ENCODE measurements around the gene ASPRV1. TPM values are rescaled to one million over a fixed set of nuclear protein-coding genes. Genes with fewer than 3 reads are reported as not detected.

ASPRV1 gene
- total RNA-seq, 1 experiment from 2014 or later, result 1.3 TPM

DNA sequence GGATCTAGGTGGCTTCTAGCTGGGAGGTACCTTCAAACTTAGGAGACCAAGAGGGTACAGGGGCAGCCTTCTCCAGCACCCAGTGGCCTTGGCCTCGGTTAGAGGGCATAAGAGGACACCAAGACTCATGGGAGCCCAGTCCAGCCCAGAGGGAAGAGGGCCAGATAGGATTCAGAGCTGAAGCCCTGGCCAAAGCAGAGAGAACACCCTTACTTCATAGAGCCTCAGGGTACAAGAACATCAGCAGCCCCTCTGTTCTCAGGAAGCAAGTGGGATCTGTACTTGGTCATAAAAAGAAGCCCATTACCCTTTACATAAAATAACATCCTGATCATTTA lies 45.0 kb upstream of the ASPRV1 start (continued):
- TF ChIP-seq, protein P1, sequence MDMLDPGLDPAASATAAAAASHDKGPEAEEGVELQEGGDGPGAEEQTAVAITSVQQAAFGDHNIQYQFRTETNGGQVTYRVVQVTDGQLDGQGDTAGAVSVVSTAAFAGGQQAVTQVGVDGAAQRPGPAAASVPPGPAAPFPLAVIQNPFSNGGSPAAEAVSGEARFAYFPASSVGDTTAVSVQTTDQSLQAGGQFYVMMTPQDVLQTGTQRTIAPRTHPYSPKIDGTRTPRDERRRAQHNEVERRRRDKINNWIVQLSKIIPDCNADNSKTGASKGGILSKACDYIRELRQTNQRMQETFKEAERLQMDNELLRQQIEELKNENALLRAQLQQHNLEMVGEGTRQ (CRISPR knock-in tag; IDR thresholded peaks at IDR 0.05), result no peak
- TF ChIP-seq ZNF138 (CRISPR knock-in tag; conservative IDR thresholded peaks at IDR 0.05) (no peak), ZMAT4 (CRISPR knock-in tag; IDR thresholded peaks at IDR 0.05) (no peak), ERG (CRISPR knock-in tag; IDR thresholded peaks at IDR 0.05) (no peak), ZBTB43 (CRISPR knock-in tag; IDR thresholded peaks at IDR 0.05) (no peak)

- POLR2A ChIA-PET, result interaction anchor here (0.5 kb wide), 1 partner anchor 79 kb away, joined by 3 read pairs; no protein-coding TSS in a partner anchor
- H3K9me3 Mint-ChIP-seq, result no peaks in the 10 kb centered on the region
Measured at GRCh38 chr2:70005752-70006446, 44.5 kb upstream of the ASPRV1 start.

More at GRCh38 chr2:70005752-70006446, 44.5 kb upstream of the ASPRV1 start:
- H3K27ac Mint-ChIP-seq, result no peak overlapping the region; the same call in 1 of the 2 replicates
- H3K4me1 Mint-ChIP-seq, result peaks cover 23% of the 10 kb centered on the region
- no peaks in the 10 kb centered on the region for H3K27me3 Mint-ChIP-seq (ENCODE audit: low read depth)
- no peaks in the 10 kb centered on the region for H3K36me3 Mint-ChIP-seq
- DNase-seq (ENCODE audit: low spot score) (peak; percentile 32), ATAC-seq (peak; percentile 79)
- CTCF ChIA-PET, result interaction anchor here (0.6 to 1.6 kb wide), 6 partner anchors 32 to 124 kb away, joined by 3 to 7 read pairs (median 4); no protein-coding TSS in a partner anchor
- no peak for TF ChIP-seq TEAD4 (CRISPR knock-in tag; IDR thresholded peaks at IDR 0.05)
- TF ChIP-seq TP53 (CRISPR knock-in tag; IDR thresholded peaks at IDR 0.05), result no peak
- TF ChIP-seq CREM (CRISPR knock-in tag; IDR thresholded peaks at IDR 0.05), result no peak
- TF ChIP-seq, protein P2, sequence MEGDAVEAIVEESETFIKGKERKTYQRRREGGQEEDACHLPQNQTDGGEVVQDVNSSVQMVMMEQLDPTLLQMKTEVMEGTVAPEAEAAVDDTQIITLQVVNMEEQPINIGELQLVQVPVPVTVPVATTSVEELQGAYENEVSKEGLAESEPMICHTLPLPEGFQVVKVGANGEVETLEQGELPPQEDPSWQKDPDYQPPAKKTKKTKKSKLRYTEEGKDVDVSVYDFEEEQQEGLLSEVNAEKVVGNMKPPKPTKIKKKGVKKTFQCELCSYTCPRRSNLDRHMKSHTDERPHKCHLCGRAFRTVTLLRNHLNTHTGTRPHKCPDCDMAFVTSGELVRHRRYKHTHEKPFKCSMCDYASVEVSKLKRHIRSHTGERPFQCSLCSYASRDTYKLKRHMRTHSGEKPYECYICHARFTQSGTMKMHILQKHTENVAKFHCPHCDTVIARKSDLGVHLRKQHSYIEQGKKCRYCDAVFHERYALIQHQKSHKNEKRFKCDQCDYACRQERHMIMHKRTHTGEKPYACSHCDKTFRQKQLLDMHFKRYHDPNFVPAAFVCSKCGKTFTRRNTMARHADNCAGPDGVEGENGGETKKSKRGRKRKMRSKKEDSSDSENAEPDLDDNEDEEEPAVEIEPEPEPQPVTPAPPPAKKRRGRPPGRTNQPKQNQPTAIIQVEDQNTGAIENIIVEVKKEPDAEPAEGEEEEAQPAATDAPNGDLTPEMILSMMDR (IDR thresholded peaks at IDR 0.05), result no peak
- TF ChIP-seq ETV6 (CRISPR knock-in tag; IDR thresholded peaks at IDR 0.05), result no peak
- TF ChIP-seq OVOL2 (CRISPR knock-in tag; IDR thresholded peaks at IDR 0.05; ENCODE audit: borderline replicate concordance), result no peak
- TF ChIP-seq GTF2I (CRISPR knock-in tag; conservative IDR thresholded peaks at IDR 0.05), result no peak
- no peak for TF ChIP-seq NFYB (CRISPR knock-in tag; conservative IDR thresholded peaks at IDR 0.05; ENCODE audit: low read depth)
- no peak for TF ChIP-seq ZMAT4 (CRISPR knock-in tag; IDR thresholded peaks at IDR 0.05)
- TF ChIP-seq ZNF121 (CRISPR knock-in tag; IDR thresholded peaks at IDR 0.05), result no peak
- TF ChIP-seq ATF2 (CRISPR knock-in tag; IDR thresholded peaks at IDR 0.05; ENCODE audit: borderline replicate concordance, low read depth), result no peak
- TF ChIP-seq ZBTB21 (CRISPR knock-in tag; IDR thresholded peaks at IDR 0.05; ENCODE audit: borderline replicate concordance), result no peak
- no peak for TF ChIP-seq SMAD3 (CRISPR knock-in tag; IDR thresholded peaks at IDR 0.05; ENCODE audit: borderline replicate concordance)
- no peak overlapping the region for H3K4me3 Mint-ChIP-seq
